Measurements from ENCODE around the gene GLI3.
A peak's percentile ranks its signal among the peaks of the same experiment; 100 is the strongest.

GLI3 gene

GRCh38 chr7:42236266-42236975 is 588 bp downstream of the GLI3 start:
- H3K36me3 ChIP-seq (ENCODE audit: insufficient read depth, low read length) = no peaks in the 10 kb centered on the region
- ATAC-seq (ENCODE audit: insufficient read depth, low read depth) (peak; percentile 66), DNase-seq (peak; percentile 79)
- peaks cover 46% of the 10 kb centered on the region for H3K79me2 ChIP-seq (ENCODE audit: insufficient read depth, low read length)
- H3K27ac ChIP-seq (ENCODE audit: low read length) = peak overlapping the region; percentile 81
- peak overlapping the region; percentile 92 for H3K4me2 ChIP-seq (ENCODE audit: insufficient read depth, low read length)
- peaks cover 34% of the 10 kb centered on the region for H3K4me1 ChIP-seq (ENCODE audit: insufficient read depth, low read length)
- TF ChIP-seq EZH2 (IDR thresholded peaks at IDR 0.05; ENCODE audit: borderline replicate concordance, low read depth, low read length, severe bottlenecking) = no peak
- TF ChIP-seq CTCF (IDR thresholded peaks at IDR 0.05; ENCODE audit: borderline replicate concordance, extremely low read depth, low read length, poor library complexity, severe bottlenecking) = no peak
- H4K20me1 ChIP-seq (ENCODE audit: insufficient read depth, low read length) = peaks cover 15% of the 10 kb centered on the region; the same call in 1 of the 2 replicates
- peak overlapping the region; percentile 82 for H3K9ac ChIP-seq (ENCODE audit: low read depth, low read length)
- H2AFZ ChIP-seq (ENCODE audit: low read depth, low read length) = peak overlapping the region; percentile 96
- no peaks in the 10 kb centered on the region for H3K27me3 ChIP-seq (ENCODE audit: insufficient read depth, low read length, poor library complexity)
- peak overlapping the region; percentile 86 to 93 for H3K4me3 ChIP-seq (ENCODE audit: low read depth in 1 of 2, low read length in 2 of 2)
- H3K9me3 ChIP-seq (ENCODE audit: insufficient read depth, low read length, severe bottlenecking) = no peaks in the 10 kb centered on the region

- Histone ChIP-seq H3K79me2 (ENCODE audit: insufficient read depth, low read length) (peaks cover 49% of the 10 kb centered on the region), H2AFZ (ENCODE audit: low read depth, low read length) (peak overlapping the region; percentile 96), H3K27ac (ENCODE audit: low read length) (peak overlapping the region; percentile 81), H3K4me1 (ENCODE audit: insufficient read depth, low read length) (peaks cover 34% of the 10 kb centered on the region), H3K36me3 (ENCODE audit: insufficient read depth, low read length) (no peaks in the 10 kb centered on the region), H4K20me1 (ENCODE audit: insufficient read depth, low read length) (peaks cover 15% of the 10 kb centered on the region; the same call in 1 of the 2 replicates), H3K9ac (ENCODE audit: low read depth, low read length) (peak overlapping the region; percentile 82), H3K27me3 (ENCODE audit: insufficient read depth, low read length, poor library complexity) (no peaks in the 10 kb centered on the region), H3K9me3 (ENCODE audit: insufficient read depth, low read length, severe bottlenecking) (no peaks in the 10 kb centered on the region), H3K4me3 (ENCODE audit: low read depth in 1 of 2, low read length in 2 of 2) (peak overlapping the region; percentile 86 to 93; a peak in 3 of 4 replicates), H3K4me2 (ENCODE audit: insufficient read depth, low read length) (peak overlapping the region; percentile 92)
- no peak for ATAC-seq (ENCODE audit: insufficient read depth, low read depth)
- TF ChIP-seq CTCF (IDR thresholded peaks at IDR 0.05; ENCODE audit: borderline replicate concordance, extremely low read depth, low read length, poor library complexity, severe bottlenecking) = no peak
- TF ChIP-seq EZH2 (IDR thresholded peaks at IDR 0.05; ENCODE audit: borderline replicate concordance, low read depth, low read length, severe bottlenecking) = no peak
- no peak for DNase-seq
Measured at GRCh38 chr7:42235741-42236161, 1.3 kb downstream of the GLI3 start.

GRCh38 chr7:42234736-42235135 is 2.3 kb downstream of the GLI3 start:
- no peak overlapping the region for H3K4me3 ChIP-seq (ENCODE audit: low read depth in 1 of 2, low read length in 2 of 2)
- ATAC-seq (ENCODE audit: insufficient read depth, low read depth) = no peak
- H3K4me2 ChIP-seq (ENCODE audit: insufficient read depth, low read length) = 0 out of 2 replicates have a peak overlapping the region, but pooled peaks have one; percentile 92

More at GRCh38 chr7:42234736-42235135, 2.3 kb downstream of the GLI3 start:
- no peaks in the 10 kb centered on the region for H3K27me3 ChIP-seq (ENCODE audit: insufficient read depth, low read length, poor library complexity)
- no peak for DNase-seq
- no peak overlapping the region for H3K27ac ChIP-seq (ENCODE audit: low read length)
- peaks cover 56% of the 10 kb centered on the region for H3K79me2 ChIP-seq (ENCODE audit: insufficient read depth, low read length)
- no peaks in the 10 kb centered on the region for H3K9me3 ChIP-seq (ENCODE audit: insufficient read depth, low read length, severe bottlenecking)
- peaks cover 34% of the 10 kb centered on the region for H3K4me1 ChIP-seq (ENCODE audit: insufficient read depth, low read length)
- no peaks in the 10 kb centered on the region for H3K36me3 ChIP-seq (ENCODE audit: insufficient read depth, low read length)
- TF ChIP-seq EZH2 (IDR thresholded peaks at IDR 0.05; ENCODE audit: borderline replicate concordance, low read depth, low read length, severe bottlenecking) = no peak
- TF ChIP-seq CTCF (IDR thresholded peaks at IDR 0.05; ENCODE audit: borderline replicate concordance, extremely low read depth, low read length, poor library complexity, severe bottlenecking) = no peak
- no peak overlapping the region for H3K9ac ChIP-seq (ENCODE audit: low read depth, low read length)
- peaks cover 17% of the 10 kb centered on the region; the same call in 1 of the 2 replicates for H4K20me1 ChIP-seq (ENCODE audit: insufficient read depth, low read length)
- no peak overlapping the region for H2AFZ ChIP-seq (ENCODE audit: low read depth, low read length)

Measured in DND-41 (cell line).